CD4-positive, alpha-beta T cell (primary cell): ENCODE data around the gene VTA1. TPM values are rescaled to one million over a fixed set of nuclear protein-coding genes. Genes with fewer than 3 reads are reported as not detected.
A peak's percentile ranks its signal among the peaks of the same experiment; 100 is the strongest.
"Not testable (repeated sequence)": the region's sequence is repeated elsewhere in the genome, so short reads cannot be mapped to it uniquely, and the experiment has no call there.

Source experiments
- ATAC-seq: fragments of 200-7000 bp; cut with Tn5 transposase; one replicate; pipeline ENCODE4 v1.10.0; 2022; ENCODE audit warnings: mild to moderate bottlenecking; ENCODE audit not compliant: poor library complexity
- CTCF ChIA-PET: fragments of 350-600 bp; sonication (Branson Sonifier 250); formaldehyde crosslinking; loops from one replicate; lab custom pipeline; 2021; ENCODE audit warnings: antibody characterized with exemption, inconsistent platforms; lab: Charles Lee
- POLR2A ChIA-PET: fragments of 350-600 bp; sonication (Branson Sonifier 250); formaldehyde crosslinking; loops from one replicate; lab custom pipeline; 2021; ENCODE audit warnings: antibody characterized with exemption, inconsistent platforms; lab: Charles Lee
- DNase-seq, 14 experiments: peaks; one replicate each; pipeline ENCODE4 v3.0.0-alpha.2; 2013 to 2020; ENCODE audit warnings: mixed read lengths in 2 of 14
- H3K27ac ChIP-seq, 2 donors: one replicate each; pipeline versions ENCODE4 v1.5.1 to v1.7.0; 2013; ENCODE audit warnings: low read length in 2 of 2, low read depth in 1 of 2, mild to moderate bottlenecking in 1 of 2
- H3K27me3 ChIP-seq, 2 experiments: 1 replicate in 1 of 2; 2 replicates in 1 of 2; pipeline versions ENCODE4 v1.6.1 to v1.7.0; 2013; ENCODE audit warnings: low read length in 2 of 2, control low read depth in 1 of 2, mild to moderate bottlenecking in 1 of 2, moderate library complexity in 1 of 2; ENCODE audit not compliant: insufficient read depth in 2 of 2, control insufficient read depth in 1 of 2
- H3K36me3 ChIP-seq: one replicate; pipeline ENCODE4 v1.6.1; 2013; ENCODE audit warnings: low read length, control low read depth; ENCODE audit not compliant: insufficient read depth
- H3K4me1 ChIP-seq: one replicate; pipeline ENCODE4 v1.6.1; 2013; ENCODE audit warnings: low read length, control low read depth; ENCODE audit not compliant: insufficient read depth
- H3K4me3 ChIP-seq: one replicate; pipeline ENCODE4 v1.5.1; 2013; ENCODE audit warnings: mild to moderate bottlenecking, low read length, moderate library complexity
- H3K9me3 ChIP-seq, 2 experiments: 1 replicate in 1 of 2; 2 replicates in 1 of 2; pipeline versions ENCODE4 v1.6.1 to v1.7.0; 2013; ENCODE audit warnings: low read length in 2 of 2, mild to moderate bottlenecking in 2 of 2, control low read depth in 1 of 2, moderate library complexity in 1 of 2; ENCODE audit not compliant: control insufficient read depth in 1 of 2, insufficient read depth in 1 of 2
- H3K27ac Mint-ChIP-seq: one replicate; pipeline ENCODE4 v1.8.0; 2020; ENCODE audit warnings: mixed read lengths
- H3K27me3 Mint-ChIP-seq: one replicate; pipeline ENCODE4 v1.8.0; 2021; ENCODE audit warnings: mixed read lengths
- H3K36me3 Mint-ChIP-seq: one replicate; pipeline ENCODE4 v1.8.0; 2021; ENCODE audit warnings: low read depth, mixed read lengths
- H3K4me1 Mint-ChIP-seq: one replicate; pipeline ENCODE4 v1.8.0; 2021; ENCODE audit warnings: low read depth, mixed read lengths
- H3K4me3 Mint-ChIP-seq: one replicate; pipeline ENCODE4 v1.8.0; 2020; ENCODE audit warnings: mild to moderate bottlenecking, mixed read lengths
- H3K9me3 Mint-ChIP-seq: one replicate; pipeline ENCODE4 v1.8.0; 2020; ENCODE audit warnings: mixed read lengths
- intact Hi-C, 2 experiments: fragments of 100-400 bp; cut with DNase I in 1 of 2; cut with micrococcal nuclease in 1 of 2; formaldehyde crosslinking; loops; one replicate each; pipeline versions ENCODE4 v1.15.1 to v1.9.0; 2023 to 2025; cut with DNase I, micrococcal nuclease
- polyA plus RNA-seq, 2 donors: library from polyadenylated mRNA; unstranded; fragments of 120-200 nt; gene quantifications; one replicate each; pipeline ENCODE4 v1.2.1, GENCODE V29; 2013
- total RNA-seq, 174 experiments: library from RNA in 2 of 174; stranded (reverse) in 2 of 174; gene quantifications; one replicate each; pipeline ENCODE4 v1.2.3 and lab custom pipeline; 2021 to 2026
- TF ChIP-seq, protein P1 (sequence below): fragments of 200-600 bp; IDR thresholded peaks from one replicate; pipeline ENCODE4 v1.8.0; 2022; ENCODE audit warnings: antibody characterized with exemption, mild to moderate bottlenecking

Gene VTA1, protein sequence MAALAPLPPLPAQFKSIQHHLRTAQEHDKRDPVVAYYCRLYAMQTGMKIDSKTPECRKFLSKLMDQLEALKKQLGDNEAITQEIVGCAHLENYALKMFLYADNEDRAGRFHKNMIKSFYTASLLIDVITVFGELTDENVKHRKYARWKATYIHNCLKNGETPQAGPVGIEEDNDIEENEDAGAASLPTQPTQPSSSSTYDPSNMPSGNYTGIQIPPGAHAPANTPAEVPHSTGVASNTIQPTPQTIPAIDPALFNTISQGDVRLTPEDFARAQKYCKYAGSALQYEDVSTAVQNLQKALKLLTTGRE
- 10 to 100 TPM; 13.5 to 18.0 TPM for total RNA-seq
- 36.4 TPM for polyA plus RNA-seq (2013, experiment 1 of 2)
- polyA plus RNA-seq (2013, experiment 2 of 2) = 38.5 TPM
- 26.5 to 119 (median 54.8) reads per million in 172 experiments for total RNA-seq (lab: John Stamatoyannopoulos, UW)

DNA sequence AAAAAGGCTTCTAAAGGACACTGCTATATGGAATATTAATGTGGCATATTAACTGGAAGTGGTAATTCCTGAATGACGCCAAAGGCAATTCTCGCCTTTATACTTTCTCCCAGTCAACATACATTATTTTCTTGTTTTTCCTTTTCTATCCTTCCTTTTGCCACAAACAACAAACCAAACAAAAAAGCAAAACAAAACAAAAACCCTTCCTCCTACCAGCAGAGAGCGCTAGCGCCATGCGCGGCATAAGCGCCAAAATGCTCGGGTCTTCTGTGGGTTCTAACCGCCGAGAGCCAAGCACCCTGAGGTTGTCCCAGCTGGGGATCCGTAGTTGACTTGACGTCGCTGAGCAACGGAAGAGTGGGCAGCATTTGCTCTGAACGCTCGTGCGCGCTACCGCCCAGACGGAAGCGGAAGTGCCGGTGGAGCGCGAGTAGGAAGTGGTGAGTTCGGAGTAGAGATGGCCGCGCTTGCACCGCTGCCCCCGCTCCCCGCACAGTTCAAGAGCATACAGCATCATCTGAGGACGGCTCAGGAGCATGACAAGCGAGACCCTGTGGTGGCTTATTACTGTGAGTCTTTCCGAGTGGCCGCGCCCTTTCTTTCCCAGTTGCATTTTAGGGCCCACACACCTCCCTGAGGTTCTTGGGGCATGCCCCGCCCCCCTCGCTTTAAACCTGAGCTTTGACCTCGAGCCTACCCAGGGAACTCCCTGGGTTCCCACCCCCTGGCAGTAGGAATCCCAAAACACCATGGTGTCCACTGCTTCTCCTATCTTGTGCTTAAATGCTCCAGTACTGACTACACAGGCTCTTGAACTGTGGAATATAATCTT is at the start of gene VTA1, which contains the start of gene NMBR:
TSS of gene VTA1 (plus strand) at position 436 of the 835 bp plus-strand sequence. CDS start at position 461, 25 bp downstream.
TSS of gene NMBR (minus strand) at position 295 of the 835 bp plus-strand sequence. CDS start 58,464 bp downstream, outside the sequence.
- TF ChIP-seq, protein P1, sequence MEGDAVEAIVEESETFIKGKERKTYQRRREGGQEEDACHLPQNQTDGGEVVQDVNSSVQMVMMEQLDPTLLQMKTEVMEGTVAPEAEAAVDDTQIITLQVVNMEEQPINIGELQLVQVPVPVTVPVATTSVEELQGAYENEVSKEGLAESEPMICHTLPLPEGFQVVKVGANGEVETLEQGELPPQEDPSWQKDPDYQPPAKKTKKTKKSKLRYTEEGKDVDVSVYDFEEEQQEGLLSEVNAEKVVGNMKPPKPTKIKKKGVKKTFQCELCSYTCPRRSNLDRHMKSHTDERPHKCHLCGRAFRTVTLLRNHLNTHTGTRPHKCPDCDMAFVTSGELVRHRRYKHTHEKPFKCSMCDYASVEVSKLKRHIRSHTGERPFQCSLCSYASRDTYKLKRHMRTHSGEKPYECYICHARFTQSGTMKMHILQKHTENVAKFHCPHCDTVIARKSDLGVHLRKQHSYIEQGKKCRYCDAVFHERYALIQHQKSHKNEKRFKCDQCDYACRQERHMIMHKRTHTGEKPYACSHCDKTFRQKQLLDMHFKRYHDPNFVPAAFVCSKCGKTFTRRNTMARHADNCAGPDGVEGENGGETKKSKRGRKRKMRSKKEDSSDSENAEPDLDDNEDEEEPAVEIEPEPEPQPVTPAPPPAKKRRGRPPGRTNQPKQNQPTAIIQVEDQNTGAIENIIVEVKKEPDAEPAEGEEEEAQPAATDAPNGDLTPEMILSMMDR = peak; percentile 94
- ChIA-PET POLR2A (interaction anchor here (0.6 to 2.6 kb wide), 8 partner anchors 9 to 1303 kb away, joined by 3 to 12 read pairs (median 4); partner anchors contain the start of genes ADAT2 and PEX3), CTCF (interaction anchor here (0.7 to 3.9 kb wide), 12 partner anchors 8 to 1304 kb away, joined by 3 to 38 read pairs (median 4); partner anchors contain the start of genes ADAT2 and PEX3)
- DNase-seq = peak; percentile 89 to 99 (median 94)
- H3K9me3 ChIP-seq = no peaks in the 10 kb centered on the region
- intact Hi-C loops = loop anchor here (1.0 to 10.0 kb wide), 10 partner anchors 60 to 1948 kb away; partner anchors contain the start of genes ADAT2 (in 2 of the 2), PEX3 (in 2 of the 2), AIG1 (in 1 of the 2) and LTV1 (in 1 of the 2)
- H3K27ac Mint-ChIP-seq = peak within 1 kb of the TSS; percentile 89
- peak within 1 kb of the TSS; percentile 56 to 68 for H3K27ac ChIP-seq
- peaks cover 72% of the 10 kb centered on the region for H3K4me1 Mint-ChIP-seq
- H3K27me3 ChIP-seq = no peaks in the 10 kb centered on the region
- no peaks in the 10 kb centered on the region for H3K27me3 Mint-ChIP-seq
- H3K4me3 ChIP-seq = peak within 1 kb of the TSS; percentile 78
- ATAC-seq = peak; percentile 94
- peak within 1 kb of the TSS; percentile 97 for H3K4me3 Mint-ChIP-seq
- no peaks in the 10 kb centered on the region for H3K9me3 Mint-ChIP-seq
- peaks cover 6% of the 10 kb centered on the region for H3K36me3 ChIP-seq
- peaks cover 8% of the 10 kb centered on the region for H3K4me1 ChIP-seq
- H3K36me3 Mint-ChIP-seq = peaks cover 38% of the 10 kb centered on the region

DNA sequence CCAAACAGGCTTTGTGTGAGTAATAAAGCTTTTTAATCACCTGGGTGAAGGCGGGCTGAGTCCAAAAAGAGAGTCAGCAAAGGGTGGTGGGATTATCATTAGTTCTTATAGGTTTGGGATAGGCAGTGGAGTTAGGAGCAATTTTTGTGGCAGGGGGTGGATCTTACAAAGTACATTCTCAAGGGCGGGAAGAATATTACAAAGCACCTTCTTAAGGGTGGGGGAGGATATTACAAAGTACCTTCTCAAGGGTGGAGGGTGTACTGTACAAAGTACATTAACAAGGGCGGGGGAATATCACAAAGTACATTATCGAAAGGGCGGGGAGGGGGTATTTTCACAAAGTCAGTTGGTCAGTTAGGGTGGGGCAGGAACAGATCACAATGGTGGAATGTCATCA is 42.2 kb upstream of the VTA1 start:
- H3K27me3 ChIP-seq, POLR2A ChIA-PET: not testable (repeated sequence)
- CTCF ChIA-PET = interaction anchor here (0.7 kb wide), 1 partner anchor 15 kb away, joined by 3 read pairs; no protein-coding TSS in a partner anchor

DNA sequence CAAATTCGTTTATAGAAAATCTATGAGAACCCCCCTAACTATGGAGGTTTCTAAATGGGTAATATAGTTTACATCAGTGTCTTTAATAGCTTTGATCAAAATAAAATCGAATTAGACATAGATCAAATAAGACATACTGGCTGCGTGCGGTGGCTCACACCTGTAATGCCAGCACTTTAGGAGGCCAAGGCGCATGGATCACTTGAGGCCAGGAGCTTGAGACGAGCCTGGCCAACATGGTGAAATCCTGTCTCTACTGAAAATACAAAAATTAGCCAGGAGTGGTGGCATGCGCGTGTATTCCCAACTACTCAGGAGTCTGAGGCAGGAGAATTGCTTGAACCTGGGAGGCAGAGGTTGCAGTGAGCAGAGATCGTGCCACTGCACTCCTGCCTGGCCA is 36.2 kb upstream of the VTA1 start:
- H3K4me3 ChIP-seq, H3K27ac ChIP-seq, H3K4me3 Mint-ChIP-seq, DNase-seq, H3K27ac Mint-ChIP-seq, H3K36me3 ChIP-seq, H3K4me1 Mint-ChIP-seq, H3K27me3 Mint-ChIP-seq, H3K27me3 ChIP-seq, POLR2A ChIA-PET, H3K9me3 ChIP-seq, H3K9me3 Mint-ChIP-seq, ATAC-seq, intact Hi-C loops, H3K4me1 ChIP-seq, CTCF ChIA-PET, H3K36me3 Mint-ChIP-seq: not testable (repeated sequence)

More for the DNA sequence above, 42.2 kb upstream of the VTA1 start:
- H3K36me3 Mint-ChIP-seq, H3K27me3 Mint-ChIP-seq, H3K27ac ChIP-seq, H3K4me1 Mint-ChIP-seq, H3K36me3 ChIP-seq, ATAC-seq, H3K4me3 ChIP-seq, H3K27ac Mint-ChIP-seq, H3K9me3 ChIP-seq, H3K4me1 ChIP-seq, DNase-seq, intact Hi-C loops, H3K4me3 Mint-ChIP-seq, H3K9me3 Mint-ChIP-seq: not testable (repeated sequence)
